SK-N-MC (cell line): ENCODE data around the gene ST6GALNAC3.

Experiments
- EZH2 ChIP-seq: fragments of 200-600 bp; sonication (generic); IDR thresholded peaks from one replicate; pipeline ENCODE4 v1.6.1; 2017; ENCODE audit warnings: antibody characterized with exemption
- FOXP2 ChIP-seq: optimal IDR thresholded peaks from 2 replicates; pipeline ENCODE3; 2011; ENCODE audit warnings: mild to moderate bottlenecking, moderate library complexity; ENCODE audit not compliant: insufficient read depth; ENCODE audit errors: extremely low read length, control extremely low read depth
- POLR2AphosphoS5 ChIP-seq: IDR thresholded peaks from 2 replicates; pipeline ENCODE4 v1.6.1; 2012; ENCODE audit warnings: mild to moderate bottlenecking, low read depth, low read length, borderline replicate concordance

DNA sequence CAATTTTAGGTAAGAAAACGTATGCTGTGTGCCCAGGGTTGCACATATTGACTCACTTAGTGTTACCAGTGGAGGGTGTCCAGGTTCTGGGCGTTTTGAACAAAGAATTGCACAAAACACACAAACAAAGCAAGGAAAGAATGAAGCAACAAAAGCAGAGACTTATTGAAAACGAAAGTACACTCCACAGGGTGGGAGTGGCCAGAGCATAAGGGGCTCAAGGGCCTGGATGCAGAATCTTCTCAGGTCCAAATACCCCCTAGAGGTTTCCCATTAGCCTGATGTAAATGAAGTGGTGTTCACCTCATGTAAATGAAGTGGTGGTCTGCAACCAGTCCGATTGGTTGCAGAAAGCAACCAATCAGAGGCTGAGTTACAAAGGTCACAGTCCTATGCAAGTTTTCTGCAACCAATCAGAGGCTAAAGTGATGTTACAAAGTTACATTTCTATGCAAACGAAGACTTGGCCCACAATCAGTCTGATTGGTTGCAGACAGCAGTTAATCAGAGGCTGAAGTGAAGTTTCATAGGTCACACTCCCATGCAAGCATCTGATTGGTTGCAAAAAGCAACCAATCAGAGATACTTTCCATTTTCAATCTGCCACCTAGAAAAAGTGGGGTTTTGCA lies 228.3 kb downstream of the ST6GALNAC3 start:
- TF ChIP-seq POLR2AphosphoS5, result no peak
- no peak for TF ChIP-seq EZH2
- no peak for TF ChIP-seq FOXP2
